ENCODE results near the gene TNFAIP2.
"Not testable (repeated sequence)": the region's sequence is repeated elsewhere in the genome, so short reads cannot be mapped to it uniquely, and the experiment has no call there.

TNFAIP2 gene

GRCh38 chr14:103135333-103136260, 12.3 kb downstream of the TNFAIP2 start:
- DNase-seq, result no peak

- no peak for DNase-seq
Observed at GRCh38 chr14:103136388-103137271, 13.4 kb downstream of the TNFAIP2 start.

- no peak for DNase-seq
Observed at GRCh38 chr14:103137689-103138300, 14.5 kb downstream of the TNFAIP2 start.

- no peak for DNase-seq
Observed at GRCh38 chr14:103138301-103139131, 15.3 kb downstream of the TNFAIP2 start.

GRCh38 chr14:103139132-103140025, 16.1 kb downstream of the TNFAIP2 start:
- no peak for DNase-seq

GRCh38 chr14:103140316-103141109, 17.3 kb downstream of the TNFAIP2 start:
- peak; percentile 17 for DNase-seq

GRCh38 chr14:103141117-103141796, 18.0 kb downstream of the TNFAIP2 start:
- DNase-seq, result peak; percentile 18

- DNase-seq, result peak; percentile 27
Observed at GRCh38 chr14:103142026-103142425, 18.8 kb downstream of the TNFAIP2 start.

- DNase-seq, result no peak
Observed at GRCh38 chr14:103142721-103143302, 19.6 kb downstream of the TNFAIP2 start.

- DNase-seq, result no peak
Observed at GRCh38 chr14:103143506-103143905, 20.2 kb downstream of the TNFAIP2 start.

GRCh38 chr14:103144085-103144484, 20.8 kb downstream of the TNFAIP2 start:
- no peak for DNase-seq

- no peak for DNase-seq
Observed at GRCh38 chr14:103146141-103146709, 23.0 kb downstream of the TNFAIP2 start.

GRCh38 chr14:103149351-103150237, 26.3 kb downstream of the TNFAIP2 start:
- no peak for DNase-seq

GRCh38 chr14:103151270-103151945, 28.1 kb downstream of the TNFAIP2 start:
- DNase-seq, result no peak

- no peak for DNase-seq
Observed at GRCh38 chr14:103155010-103155409, 31.7 kb downstream of the TNFAIP2 start.

GRCh38 chr14:103155416-103155815, 32.2 kb downstream of the TNFAIP2 start:
- not testable (repeated sequence) for DNase-seq

- no peak for DNase-seq
Observed at GRCh38 chr14:103155826-103156394, 32.6 kb downstream of the TNFAIP2 start.

Measured in NCI-H1092 (cell line).